GM19463 (cell line): ENCODE data around the gene GPR158.

Experiments
- ATAC-seq: cut with Tn5 transposase; IDR thresholded peaks from one replicate; pipeline ENCODE4 v1.9.1; 2021; ENCODE audit warnings: mild to moderate bottlenecking, moderate library complexity; ENCODE audit not compliant: unreplicated experiment

The GPR158 gene

DNA sequence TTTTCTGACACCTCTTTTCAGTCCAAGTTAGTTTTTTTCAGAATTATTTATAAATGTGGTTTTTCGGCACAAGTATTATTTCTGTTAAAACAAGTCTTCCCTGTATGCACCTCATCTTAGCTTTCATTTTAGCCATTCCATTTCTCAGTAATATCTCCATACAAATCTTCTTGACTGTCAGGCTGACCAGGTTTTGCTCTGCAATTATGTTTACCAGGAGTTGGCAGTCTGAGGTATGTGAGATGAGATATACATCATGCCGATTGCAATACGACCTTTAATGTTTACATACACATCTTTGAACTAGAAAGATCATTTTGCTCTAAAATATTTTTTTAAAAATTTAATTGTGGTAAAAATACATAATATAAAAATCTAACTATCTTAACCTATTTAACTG lies 209.8 kb downstream of the GPR158 start:
- no peak for ATAC-seq

DNA sequence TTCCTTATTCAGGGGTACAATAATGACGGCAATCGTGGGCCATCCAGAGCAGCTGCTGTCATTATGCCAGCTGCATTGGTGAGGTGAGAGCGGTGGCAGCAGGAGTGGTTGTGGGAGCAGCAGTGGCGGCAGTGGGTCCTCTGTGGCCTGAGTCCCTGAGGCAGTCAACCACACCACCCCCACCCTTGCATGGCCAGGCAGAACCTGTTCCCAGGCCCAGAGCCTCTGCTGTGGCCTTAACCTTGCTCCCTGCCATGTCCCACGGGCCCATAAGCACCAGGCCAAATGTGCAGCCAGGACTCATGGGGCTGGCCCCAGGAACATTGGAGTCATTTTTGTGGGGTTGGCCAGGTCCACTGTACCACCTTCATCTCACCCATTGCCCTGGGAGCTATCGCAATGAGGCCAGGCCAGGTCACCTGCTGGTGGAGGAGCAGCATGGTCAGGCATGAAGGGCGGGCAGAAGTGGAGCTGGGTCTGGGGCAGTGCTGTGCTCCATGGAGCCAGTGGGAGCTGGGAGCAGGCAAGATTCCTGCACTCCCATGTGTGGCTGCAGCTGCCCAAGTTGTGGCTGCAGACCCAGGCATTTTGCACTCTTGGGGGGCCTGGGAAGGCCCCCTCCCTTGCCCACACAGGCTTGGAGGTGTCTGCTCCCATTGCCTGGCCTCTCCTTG lies 213.5 kb downstream of the GPR158 start:
- ATAC-seq = no peak

DNA sequence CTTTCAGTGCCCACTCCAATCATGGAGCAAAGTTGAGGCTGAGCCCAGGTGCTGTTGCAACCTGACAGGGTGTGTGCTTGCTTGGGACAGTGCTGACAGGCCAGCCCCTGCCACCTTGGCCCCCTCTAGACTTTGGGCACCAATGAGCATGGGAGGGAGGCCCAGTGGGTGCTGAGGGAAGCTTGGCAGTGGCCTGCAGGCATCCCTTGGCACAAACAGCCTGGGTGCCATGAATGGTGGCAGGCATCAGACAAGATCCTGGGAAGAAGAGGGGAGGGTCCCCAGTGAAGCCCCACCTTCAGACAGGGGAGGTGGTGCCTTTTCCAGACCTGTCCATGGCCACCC lies 214.0 kb downstream of the GPR158 start:
- no peak for ATAC-seq

DNA sequence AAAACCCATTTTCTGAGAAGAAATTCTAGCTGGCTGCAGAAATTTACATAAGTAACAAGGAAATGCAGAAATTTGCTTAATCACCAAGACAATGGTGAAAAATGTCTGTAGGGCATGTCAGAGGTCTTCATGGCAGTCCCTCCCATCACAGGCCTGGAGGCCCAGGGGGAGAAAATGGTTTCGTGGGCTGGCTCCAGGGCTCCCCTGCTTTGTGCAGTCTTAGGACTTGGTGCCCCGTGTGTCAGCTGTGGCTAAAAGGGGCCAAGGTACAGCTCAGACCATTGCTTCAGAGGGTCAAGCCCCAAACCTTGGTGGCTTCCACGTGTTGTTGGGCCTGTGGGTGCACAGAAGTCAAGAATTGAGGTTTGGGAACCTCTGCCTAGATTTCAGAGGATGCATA lies 215.9 kb downstream of the GPR158 start:
- no peak for ATAC-seq

DNA sequence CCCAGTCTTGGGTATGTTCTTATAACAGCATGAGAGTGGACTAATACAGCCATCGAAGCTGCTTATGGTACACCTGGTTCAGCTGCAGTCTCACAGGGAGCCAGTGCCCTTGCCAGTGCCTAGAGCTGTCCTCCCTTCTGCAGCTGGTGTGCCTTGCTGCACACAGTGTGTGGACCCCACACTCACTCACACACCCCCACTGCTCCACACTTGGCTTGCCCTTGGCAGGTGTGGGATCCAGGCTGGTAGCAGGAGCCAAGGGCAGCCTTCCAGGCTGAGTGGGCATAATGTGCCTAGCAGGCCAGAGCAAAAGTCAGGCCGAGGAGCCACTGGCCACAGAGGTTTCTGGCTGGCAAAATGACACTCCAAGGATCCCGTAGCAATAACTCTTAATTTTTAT lies 217.3 kb downstream of the GPR158 start:
- ATAC-seq = no peak

DNA sequence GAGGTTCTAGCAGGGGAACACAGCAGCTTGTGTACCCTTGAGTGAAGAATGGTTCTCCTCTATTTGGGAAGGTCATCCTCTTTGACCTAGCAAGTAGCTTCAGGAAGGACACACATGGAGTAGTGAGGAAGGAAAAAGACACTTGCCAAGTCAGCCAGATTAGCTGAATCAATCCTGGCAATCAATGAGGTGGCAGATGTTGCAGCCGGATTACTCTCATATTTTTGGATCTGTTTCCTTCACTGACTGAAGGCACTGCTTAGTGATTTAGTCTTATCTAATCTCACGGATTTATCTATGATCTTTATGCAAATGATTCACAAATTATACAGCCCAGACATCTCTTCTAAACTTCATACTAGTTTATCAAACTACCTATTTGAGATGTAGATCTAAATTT lies 218.8 kb downstream of the GPR158 start:
- ATAC-seq = no peak

DNA sequence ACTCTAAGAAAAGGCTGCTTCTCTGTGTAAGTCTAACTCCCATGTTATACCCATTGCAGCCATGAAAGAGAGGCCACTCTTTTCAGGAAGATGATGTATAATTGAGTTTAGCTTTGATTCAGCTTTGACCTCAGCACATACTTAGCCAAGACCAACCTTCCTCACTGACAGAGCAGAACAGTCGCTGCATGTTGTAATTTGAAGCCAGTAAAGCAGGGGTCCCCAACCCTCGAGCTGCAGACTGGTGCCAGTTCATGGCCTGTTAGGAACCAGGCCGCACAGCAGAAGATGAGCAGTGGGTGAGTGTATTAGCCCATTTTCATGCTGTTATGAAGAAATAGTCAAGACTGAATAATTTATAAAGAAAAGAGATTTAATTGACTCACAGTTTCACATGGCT lies 223.9 kb downstream of the GPR158 start:
- ATAC-seq = no peak

DNA sequence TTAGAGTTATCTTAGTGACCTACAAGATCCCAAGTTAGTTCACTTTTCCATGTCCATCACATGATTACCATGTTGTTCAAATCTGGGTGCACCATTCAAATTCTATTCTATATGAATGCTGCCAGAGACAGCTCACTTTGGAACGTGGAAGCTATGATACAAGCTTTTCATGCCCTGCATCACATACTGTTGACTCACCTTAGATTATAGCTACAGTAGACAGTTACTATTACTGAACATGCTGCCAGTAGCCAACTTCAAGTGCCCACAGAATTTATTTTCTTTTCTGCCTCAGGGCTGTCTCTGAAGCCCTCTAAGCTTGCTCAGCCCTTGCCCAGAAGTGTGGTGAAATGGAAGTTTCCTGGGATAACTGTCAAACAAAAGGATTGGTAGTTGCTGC lies 231.1 kb downstream of the GPR158 start:
- no peak for ATAC-seq

DNA sequence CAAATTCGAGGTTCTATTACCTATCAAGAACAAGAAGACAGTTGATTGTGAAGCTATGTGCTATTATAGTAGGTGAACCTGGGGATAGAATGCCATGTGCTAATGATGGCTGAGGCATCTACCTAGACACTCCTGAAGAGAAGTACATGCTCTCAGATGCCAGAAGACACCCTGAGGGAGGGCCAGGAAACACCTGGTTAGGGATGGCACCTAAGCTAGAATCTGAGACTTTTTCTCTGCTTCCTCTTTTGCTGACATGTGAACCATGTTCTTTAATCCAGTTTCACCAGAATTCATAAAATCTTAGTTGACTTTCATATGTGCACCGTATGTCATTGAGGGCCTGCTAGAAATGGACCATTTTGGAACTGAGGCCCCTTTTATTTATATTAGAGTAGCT lies 242.8 kb downstream of the GPR158 start:
- no peak for ATAC-seq

DNA sequence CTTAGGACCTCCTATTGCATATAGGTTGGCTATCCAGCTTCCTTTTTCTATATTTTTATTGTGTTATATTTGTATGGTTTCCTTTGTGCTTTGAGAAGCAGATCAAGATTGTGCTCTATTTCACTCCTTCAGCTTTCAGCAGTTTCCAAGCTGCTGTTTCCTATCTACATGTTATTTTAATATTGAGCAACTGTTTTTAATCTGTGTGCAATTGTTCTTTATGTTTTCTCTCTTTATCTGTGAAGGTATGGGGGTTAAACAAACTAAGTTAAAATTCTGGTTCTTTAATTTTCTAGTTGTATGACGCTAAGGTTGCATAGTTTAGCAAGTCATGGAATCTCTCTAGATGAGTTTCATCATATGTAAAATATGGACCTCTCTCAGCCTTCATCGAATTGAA lies 251.0 kb downstream of the GPR158 start:
- no peak for ATAC-seq

DNA sequence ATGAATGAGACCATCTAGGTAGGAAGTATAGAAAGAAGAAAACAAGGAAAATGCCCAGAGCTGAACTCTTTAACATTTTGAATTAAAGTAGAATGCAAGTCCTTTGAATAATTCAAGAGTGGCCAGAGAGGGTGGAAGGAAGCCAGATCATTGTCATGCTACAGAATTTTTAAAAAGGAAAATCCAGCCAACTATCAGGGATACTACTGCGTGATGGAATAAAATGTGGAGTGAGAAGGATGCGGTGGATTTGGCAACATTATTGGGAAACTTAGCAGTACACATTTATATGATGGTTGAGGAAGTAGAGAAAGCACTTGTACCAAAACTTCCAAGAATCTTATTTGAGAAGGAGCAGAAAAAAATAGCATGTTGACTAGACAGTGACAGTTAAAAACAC lies 261.6 kb downstream of the GPR158 start:
- ATAC-seq = no peak

DNA sequence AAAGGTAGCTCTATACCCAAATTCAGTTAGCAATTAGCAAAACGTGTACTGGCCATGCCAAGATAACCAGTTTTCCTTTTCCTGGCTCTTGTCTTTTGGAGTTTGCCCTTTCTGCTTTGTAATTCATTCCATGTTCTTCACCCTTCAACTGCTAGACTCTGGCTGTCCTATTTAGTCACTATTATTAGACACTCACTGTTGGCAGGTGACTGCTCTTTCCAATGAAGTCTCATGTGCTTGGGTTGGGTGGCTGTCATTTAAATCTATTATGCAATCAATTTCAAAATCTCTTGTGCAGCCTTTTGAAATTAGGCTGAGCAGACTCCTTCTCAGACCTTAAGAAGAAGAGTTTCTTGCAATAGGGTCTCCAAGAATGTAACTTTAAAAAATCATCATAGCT lies 266.5 kb downstream of the GPR158 start:
- no peak for ATAC-seq

DNA sequence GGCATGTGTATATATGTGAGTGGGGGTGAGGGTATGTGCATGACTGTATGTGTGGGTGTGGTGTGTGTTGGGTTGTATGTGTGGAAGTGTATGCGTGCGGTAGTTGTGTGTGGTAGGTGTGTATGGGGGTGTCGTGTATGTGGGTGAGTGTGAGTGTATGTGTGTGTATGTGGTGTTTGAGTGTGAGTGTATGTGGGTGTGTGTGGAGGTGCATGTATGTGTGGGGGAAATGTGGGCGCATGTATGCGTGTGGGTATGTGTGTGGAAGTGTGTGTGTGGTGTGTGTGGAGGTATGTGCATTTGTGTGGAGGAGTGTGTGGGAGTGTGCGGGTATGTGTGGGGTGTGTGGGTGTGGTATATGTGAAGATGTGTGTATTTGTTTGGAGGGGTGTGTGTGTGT lies 269.5 kb downstream of the GPR158 start:
- ATAC-seq = no peak

DNA sequence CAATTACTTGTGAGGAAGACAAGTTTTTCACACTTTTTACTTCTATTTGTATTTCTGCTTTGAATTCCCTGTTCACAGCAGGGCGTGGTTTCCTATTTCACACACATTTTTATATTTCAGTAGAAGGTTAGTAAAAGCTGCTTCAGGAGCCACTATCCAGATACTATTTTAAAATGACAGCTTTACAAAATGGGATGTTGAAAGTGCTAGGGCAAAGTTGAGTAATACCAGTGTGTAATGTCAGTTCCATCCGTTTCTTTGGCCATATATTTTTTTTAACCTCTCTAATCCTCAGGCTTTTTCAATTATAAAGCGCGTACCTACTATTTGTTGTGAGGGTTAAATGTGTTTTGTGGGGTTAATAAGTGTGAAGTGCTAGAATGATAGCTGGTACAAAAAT lies 276.6 kb downstream of the GPR158 start:
- ATAC-seq = no peak

DNA sequence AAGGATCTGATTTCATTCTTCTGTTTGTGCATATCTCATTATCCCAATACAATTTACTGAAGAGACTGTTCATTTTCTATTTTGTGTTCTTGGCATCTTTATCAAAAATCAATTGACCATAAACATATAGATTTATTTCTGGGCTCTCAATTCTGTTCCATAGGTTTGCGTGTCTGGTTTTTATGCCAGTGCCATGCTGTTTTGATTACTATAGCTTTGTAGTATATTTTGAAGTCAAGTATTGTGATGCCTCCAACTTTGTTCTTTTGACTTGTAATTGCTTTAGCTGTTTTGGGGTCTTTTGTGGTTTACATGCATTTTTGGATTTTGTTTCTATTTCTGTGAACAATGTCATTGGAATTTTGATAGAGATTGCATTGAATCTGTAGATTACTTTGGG lies 278.8 kb downstream of the GPR158 start:
- ATAC-seq = no peak

DNA sequence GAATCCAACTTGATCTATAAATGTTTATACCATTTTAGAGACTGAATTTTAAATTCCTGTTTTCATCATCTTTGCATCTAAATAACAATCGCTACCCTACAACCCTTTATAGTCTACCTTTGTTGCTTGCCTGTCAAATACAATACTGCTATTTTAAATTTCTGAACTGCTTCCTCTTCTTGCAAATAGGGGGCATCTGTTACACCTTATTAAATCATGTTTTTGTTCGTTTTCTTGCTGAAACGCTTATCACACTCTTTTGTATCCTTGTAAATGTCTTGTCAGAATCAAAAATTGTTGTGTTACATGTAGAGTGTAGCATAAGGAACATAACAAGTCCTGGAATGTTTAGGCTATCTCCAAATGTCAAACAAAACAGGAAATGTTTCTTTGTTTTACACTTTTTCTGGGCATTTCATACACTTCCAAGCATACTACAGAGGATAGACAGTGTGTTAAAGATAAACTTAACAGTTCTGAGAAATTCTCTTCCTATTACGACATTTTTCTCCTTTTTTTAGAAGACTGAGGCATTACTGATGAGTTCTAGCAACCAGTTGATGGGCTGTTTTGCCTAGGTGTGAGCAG lies 281.3 kb downstream of the GPR158 start:
- ATAC-seq = no peak

DNA sequence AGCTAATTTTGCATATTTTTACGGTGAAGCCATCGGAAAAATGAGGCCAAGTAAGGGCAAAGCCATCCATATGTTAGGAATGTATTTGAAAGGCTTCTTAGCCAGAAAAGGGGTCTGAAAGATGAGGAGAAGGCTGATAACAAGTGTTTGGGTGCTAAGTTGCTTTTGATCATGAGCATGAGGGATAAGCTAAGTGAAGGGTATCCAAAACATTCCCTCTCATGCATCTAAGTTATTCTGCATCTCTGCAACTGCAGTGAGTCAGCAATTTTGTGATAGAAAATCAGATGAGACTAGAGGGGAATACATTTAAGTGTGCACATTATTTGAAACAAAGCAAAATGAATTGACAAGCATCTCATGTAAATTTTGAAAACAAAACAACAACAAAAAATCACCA lies 282.8 kb downstream of the GPR158 start:
- no peak for ATAC-seq

DNA sequence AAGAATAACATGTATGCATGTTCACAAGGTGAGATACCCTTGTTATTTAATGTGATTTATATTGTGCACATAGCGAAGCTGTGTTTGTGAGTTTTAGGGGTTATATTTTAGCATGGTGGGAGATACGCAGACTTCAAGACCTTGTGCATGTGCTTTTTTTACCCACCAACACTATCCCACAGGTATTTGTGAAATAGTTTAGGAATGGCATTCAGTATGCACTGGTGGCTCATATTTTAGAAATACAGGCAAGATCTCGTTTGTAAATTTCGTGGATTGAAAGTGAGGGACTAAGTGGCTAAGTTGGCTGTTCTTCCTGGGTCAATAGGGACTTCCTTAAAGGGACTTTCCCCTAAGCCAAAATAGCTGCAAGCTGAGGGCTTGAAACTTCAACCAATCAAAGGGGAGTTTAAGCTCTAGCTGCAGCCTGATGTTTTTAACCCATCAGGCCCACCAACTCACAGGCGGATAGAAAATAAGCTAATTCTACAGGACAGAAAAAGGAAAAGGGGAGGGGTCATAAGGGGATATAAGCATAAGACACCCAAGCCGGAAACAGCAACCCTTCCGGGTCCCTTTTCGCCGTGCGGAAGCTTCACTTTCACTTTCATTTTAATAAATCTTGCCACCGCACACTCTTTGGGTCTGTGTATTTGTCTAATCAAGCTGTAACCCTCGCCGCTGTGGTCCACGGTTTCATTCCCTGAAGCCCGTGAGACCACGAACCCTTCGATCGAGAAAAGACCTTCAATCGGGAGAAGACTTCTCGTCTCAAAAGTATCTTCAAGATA lies 291.0 kb downstream of the GPR158 start:
- no peak for ATAC-seq

DNA sequence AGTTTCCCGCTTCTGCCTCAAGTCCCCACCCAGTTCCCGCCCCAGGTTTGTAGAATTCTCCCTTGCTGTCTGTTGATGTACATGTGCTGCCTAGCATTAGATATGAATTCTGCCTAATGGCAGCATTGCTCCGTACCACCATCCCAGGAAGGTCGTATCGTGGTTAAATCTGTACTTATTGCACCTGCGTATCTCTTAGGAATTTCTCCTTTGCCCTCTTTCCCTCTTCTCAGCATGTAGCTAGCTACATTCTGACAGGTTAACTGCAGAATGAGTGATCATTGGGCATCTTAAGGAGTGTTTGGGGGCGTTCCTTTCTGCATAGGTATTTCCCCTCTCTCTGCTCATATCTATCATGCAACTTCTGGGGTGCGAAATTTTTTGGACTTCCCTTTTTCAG lies 293.1 kb downstream of the GPR158 start:
- ATAC-seq = no peak

DNA sequence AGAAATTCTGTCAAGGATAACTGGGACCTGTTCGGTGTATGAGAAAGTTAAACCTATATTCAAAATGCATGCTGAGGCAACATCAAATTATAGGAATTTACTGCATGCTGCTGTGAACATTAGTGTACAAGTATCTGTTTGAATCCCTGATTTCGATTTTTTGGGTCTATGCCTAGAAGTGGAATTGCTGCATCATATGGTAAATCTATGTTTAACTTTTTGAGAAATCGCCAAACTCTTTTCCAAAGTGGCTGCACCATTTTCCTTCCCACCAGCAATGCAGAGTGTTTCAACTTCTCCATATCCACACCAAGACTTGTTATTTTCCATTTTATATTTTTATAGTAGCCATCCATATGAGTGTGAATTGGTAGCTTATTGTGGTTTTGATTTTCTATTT lies 306.7 kb downstream of the GPR158 start:
- ATAC-seq = no peak

DNA sequence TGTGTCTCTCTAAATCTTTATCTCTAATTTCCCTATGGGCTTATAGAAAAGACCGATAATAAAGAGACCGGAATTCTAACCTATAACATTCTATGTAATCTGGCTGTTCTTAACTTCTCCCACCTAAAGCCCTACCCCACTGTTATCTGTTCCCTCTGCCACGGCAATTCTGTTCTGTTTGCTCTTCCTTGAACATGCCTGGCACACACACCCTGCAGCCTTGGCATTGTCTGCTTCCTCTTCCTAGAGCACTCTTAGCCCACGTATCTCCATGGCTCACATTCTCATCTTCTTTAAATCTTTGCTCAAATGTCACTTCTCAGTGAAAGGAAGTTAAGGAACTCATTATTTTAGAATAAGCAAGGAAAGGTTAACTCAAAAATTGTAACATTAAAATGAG lies 309.2 kb downstream of the GPR158 start:
- ATAC-seq = no peak

DNA sequence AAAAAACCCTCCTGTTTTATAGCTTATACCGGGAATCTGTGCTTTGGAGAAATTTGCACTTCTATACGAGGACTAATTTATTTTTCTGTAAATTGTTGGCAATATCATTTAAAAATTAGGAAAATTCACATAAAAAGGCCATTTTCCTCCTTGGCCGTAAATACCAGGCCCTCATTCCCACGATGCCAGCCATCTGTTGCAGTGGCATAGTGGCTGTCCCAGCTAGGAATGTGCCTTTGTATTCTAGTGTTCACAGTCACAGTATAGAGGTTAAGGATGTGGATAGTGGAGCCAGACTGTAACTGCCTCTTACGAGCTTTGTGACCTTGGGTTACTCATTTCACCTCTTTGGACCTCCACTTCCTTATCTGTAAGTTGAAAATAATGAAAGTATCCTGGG lies 312.5 kb downstream of the GPR158 start:
- ATAC-seq = no peak

DNA sequence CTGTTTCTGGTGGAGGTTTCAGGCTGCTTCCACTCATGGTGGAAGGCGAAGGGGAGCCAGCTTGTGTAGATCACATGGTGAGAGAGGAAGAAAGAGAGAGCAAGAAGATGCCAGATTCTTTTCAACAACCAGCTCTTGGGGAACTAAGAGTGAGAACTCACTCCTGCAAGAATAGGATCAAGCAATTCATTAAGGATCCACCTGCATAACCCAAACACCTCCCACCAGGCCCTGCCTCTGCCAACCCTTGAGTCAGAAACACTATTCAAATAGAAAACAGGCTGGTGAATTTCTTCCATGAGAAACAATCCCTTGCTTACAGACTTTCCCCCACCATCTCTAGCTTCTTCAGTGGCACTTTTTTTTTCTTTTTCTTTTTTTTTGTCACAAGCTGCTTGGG lies 317.2 kb downstream of the GPR158 start:
- ATAC-seq = no peak
